GM23338 (cell line): Measurements from ENCODE around the gene RGS7.

Source experiments
- CTCF ChIP-seq, 2 experiments: fragments of 200-600 bp in 1 of 2; sonication (generic) in 1 of 2; conservative IDR thresholded peaks; 2 replicates each; pipeline versions ENCODE4 v1.5.1 to v1.6.1; 2016 to 2017; ENCODE audit warnings: antibody characterized with exemption in 2 of 2, low read depth in 2 of 2, mild to moderate bottlenecking in 2 of 2, moderate library complexity in 1 of 2
- EZH2 ChIP-seq: fragments of 200-600 bp; sonication (generic); IDR thresholded peaks from one replicate; pipeline ENCODE4 v1.8.0; 2017; ENCODE audit warnings: antibody characterized with exemption, mild to moderate bottlenecking, low read depth; ENCODE audit not compliant: unreplicated experiment
- POLR2AphosphoS5 ChIP-seq: IDR thresholded peaks from 2 replicates; pipeline ENCODE4 v1.6.1; 2016; ENCODE audit warnings: antibody characterized with exemption, low read depth
- ZNF462 ChIP-seq: fragments of 250-450 bp; sonication (Bioruptor Pico); IDR thresholded peaks from 2 replicates; pipeline ENCODE4 v1.5.0; 2020; ENCODE audit warnings: mild to moderate bottlenecking, moderate library complexity

GRCh38 chr1:241097479-241097878 lies 259.5 kb downstream of the RGS7 start:
- TF ChIP-seq CTCF (conservative IDR thresholded peaks at IDR 0.05; ENCODE audit: low read depth in 2 of 2) (peak in 1 of 2 experiments; percentile 40; a peak in 2 of 4 replicates), ZNF462 (no peak), EZH2 (no peak), POLR2AphosphoS5 (no peak)
